Stimulated activated CD8-positive, alpha-beta memory T cell treated with anti-CD3 and anti-CD28 coated beads, Interleukin-15, amount 100 ng/mL, for 4 hours (primary cell): Measurements from ENCODE around the gene WWOX.

ENCODE experiments used
- DNase-seq, 2 donors: peaks; one replicate each; pipeline ENCODE4 v3.0.0-alpha.2; 2020; ENCODE audit warnings: low read depth in 2 of 2

The WWOX gene

GRCh38 chr16:78436846-78437245 is 337.4 kb downstream of the WWOX start:
- no peak for DNase-seq

DNA sequence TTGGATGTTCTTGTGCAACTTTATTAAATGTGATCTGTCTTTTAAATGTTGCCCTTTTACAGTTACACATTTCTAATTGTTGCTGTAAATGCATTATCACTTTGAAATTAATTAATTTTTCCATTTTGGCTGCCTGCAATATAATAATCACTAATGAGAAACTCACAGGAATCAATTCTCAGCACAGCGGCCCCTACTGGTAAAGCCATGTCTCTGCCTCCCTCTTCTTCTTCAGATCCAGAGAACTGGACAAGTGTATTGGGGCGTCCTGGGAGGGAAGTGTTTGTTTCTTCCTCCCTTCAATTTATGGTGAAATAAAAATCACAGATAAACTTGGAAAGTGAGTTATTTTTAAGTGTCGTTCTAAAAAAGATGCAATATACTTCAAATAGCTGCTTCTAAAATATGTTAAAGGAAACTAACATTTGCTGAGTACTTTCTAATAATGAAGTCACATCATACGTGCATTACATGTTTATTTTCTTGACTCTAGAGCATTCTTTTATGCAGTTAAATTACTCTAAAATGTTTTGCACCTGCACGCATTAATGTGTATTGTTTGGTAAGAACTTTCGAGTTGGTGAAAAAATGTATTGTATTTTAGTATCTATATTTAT is 338.0 kb downstream of the WWOX start:
- no peak for DNase-seq

DNA sequence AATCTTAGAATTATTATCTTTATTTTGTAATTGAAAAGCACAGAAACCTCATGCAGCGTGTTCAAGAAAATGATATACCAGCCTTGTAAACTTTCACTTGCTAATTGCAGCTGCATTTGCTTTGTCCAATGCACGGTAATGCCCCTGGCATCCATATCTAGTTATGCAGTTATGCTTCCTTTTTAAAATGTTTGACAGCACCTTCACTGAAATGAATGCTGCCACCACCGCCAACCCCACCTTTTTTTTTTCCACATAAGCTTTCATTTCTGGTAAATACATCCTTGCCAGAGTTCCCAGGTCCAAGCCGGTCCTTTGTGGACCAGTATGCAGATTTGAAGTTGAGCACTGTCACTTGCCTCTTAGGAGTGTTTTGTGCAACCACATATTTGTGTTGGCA is 338.8 kb downstream of the WWOX start:
- DNase-seq: no peak

- no peak for DNase-seq
Observed at GRCh38 chr16:78438632-78439031, 339.2 kb downstream of the WWOX start.

DNA sequence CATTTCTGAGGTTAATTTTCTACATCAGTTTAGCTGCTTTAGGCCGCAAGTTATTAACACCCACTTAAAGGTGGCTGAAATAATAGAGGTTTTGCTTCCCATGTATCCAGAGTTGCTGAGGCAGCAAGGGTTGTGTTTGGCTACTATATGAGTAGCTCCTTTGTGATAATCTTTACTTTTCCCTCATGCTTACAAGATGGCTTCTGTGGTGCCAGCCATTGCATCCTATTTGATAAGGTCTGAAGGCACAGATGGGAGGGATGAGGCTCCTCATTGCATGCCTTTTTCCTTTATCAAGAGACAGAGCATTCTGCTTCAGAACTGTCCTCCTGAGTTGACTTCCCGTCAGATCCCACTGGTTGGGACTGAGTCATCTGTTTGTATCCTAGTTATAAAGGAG is 340.2 kb downstream of the WWOX start:
- no peak for DNase-seq

- DNase-seq: no peak
Observed at GRCh38 chr16:78441298-78441697, 341.8 kb downstream of the WWOX start.

GRCh38 chr16:78443542-78444364 is 344.3 kb downstream of the WWOX start:
- no peak for DNase-seq

GRCh38 chr16:78445818-78446217 is 346.4 kb downstream of the WWOX start:
- DNase-seq: no peak

- DNase-seq: no peak
Observed at GRCh38 chr16:78446486-78446885, 347.0 kb downstream of the WWOX start.

GRCh38 chr16:78446992-78447563 is 347.6 kb downstream of the WWOX start:
- no peak for DNase-seq

DNA sequence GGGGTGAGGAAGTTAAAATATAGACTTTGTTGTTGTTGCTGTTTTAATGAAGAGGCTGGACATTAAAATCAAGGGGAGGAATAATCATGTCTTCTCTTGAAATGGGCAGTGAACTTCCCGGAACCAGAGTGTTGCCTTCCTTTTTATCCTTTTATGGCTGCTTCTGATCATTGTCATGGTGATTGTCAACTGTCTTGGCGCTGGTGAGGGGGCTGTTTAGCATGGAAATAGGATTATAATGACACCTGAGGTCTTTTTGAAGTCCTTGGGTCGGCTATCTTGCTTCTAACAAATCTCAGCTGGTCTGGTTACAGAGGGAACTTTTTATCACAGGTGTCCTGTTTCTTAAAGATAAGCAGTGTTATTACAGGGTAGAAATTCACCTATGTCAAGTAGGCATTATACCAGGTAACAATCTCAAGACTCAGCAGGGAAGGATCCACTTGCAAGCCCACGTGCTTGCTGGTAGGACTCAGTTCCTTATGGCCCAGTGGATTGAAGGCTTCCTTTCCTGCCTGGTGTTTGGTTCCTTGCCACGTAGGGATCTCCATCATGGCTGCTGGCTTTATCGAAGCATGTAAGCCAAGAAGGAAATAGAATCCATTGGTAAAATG is 349.3 kb downstream of the WWOX start:
- no peak for DNase-seq

DNA sequence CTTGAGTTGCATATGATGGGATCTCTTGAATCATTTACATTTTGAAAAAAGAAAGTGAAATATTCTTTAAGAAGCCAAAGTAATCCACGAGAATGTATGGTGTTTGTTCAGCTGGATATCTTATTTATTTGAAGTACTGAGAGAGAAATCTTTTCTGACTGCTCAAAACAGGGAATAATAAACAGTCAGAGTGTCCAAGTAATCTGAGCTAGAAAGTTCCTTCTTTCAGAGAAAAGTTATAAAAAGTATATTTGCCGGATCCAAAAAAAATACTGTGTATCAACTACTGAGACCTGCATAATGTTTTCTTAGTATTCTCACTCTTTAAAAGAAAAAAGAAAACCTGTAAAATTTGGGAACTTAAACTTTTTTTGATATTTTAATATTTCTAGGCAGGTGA is 350.8 kb downstream of the WWOX start:
- no peak for DNase-seq

- no peak for DNase-seq
Observed at GRCh38 chr16:78452025-78452555, 352.6 kb downstream of the WWOX start.

DNA sequence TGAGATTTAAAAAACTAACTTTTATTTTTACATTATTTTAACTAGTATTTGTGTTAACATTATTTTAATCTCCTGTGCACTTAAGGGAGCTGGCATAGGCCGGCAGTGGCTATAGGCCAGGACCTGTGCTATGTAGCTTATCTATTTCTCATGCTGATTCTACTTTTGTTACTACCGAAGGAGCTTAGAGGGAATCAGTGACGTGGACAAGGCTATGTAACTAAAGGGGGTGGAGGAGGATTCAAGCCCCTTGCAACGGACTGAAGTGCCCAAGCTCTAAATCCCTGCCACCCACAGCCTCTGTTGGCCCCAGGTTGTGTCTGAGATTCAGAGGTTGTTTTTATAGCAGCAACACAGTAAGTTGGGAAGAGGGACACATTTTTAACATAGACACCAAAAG is 356.4 kb downstream of the WWOX start:
- no peak for DNase-seq

GRCh38 chr16:78458588-78458987 is 359.1 kb downstream of the WWOX start:
- no peak for DNase-seq

DNA sequence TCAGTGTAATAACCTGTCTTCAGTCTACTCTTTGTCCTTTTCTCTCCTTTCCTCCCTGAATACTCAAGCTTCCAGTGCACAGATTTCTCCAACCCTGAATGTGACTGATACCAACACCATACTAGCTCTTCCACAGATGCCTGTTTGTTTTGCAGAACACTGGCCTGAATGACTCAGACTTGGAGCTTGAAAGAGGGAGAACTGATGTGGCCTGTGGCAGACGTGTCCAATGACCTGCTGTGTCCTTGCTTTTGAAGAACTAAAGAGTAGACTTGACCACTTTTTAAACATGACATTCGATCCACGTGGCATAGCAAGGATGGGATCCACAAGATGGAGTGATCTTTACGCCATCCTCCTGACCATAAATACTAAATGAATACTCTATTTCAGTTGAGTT is 361.0 kb downstream of the WWOX start:
- DNase-seq: no peak

GRCh38 chr16:78461087-78461486 is 361.6 kb downstream of the WWOX start:
- DNase-seq: no peak

- no peak for DNase-seq
Observed at GRCh38 chr16:78461496-78462287, 362.2 kb downstream of the WWOX start.

DNA sequence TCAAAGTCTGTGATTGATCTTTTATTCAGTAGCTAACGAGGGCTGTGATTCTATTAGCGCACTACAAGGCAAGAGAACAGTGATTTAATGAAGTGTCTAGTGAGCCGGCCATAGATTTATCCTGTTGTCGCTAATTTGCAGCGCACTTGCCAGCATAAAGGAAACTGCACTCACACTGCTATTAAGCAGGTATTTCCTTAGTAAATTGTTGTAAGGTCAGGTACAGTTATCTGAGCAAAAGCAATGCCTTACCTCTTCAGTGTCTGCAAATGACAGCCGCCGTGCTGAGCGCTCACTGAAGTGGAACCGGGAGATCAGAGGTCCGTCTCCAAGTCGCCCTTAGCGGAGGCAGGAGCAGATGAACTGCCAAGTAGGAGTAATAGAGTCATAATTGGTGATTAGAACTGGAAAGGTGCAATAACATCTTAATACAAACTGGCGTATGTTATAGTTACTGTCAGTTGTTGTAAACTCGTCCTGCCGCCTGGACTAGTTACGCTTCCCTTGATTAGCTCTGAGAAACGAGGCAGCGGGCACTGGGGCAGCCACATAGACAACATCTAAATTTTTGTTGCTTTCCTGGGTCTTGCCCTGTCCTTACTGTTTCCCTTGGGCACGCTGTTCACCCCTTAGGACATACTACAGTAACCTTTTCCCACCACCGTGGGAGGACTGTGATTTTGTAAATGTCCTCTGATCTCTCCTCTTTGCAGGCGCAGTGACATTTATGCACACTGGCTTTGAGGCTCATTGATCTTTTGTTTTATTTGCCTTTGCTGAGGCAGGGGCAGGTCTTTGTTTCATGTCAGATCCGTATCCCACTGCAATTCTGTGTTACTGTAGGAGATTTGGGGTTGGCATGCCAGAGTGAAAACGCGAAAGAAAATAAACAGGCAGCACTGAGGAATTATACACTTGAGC is 363.1 kb downstream of the WWOX start:
- DNase-seq: no peak

GRCh38 chr16:78463591-78463990 is 364.1 kb downstream of the WWOX start:
- no peak for DNase-seq

DNA sequence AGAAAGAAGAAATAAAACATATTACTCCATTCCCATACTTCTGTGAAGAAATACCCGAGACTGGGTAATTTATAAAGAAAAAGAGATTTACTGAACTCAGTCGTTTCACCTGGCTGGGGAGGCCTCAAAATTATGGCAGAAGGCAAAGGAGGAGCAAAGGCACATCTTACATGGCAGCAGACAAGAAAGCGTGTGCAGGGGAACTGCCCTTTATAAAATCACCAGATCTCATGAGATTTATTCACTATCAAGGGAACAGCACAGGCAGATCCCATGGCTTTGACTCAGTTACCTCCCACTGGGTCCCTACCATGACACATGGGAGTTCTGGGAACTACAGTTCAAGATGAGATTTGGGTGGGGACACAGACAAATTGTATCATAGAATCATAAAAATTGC is 365.4 kb downstream of the WWOX start:
- no peak for DNase-seq
